GM21786 (cell line): Measurements from ENCODE around the gene KTN1.

Experiments
- ATAC-seq: cut with Tn5 transposase; IDR thresholded peaks from one replicate; pipeline ENCODE4 v1.9.1; 2021; ENCODE audit not compliant: unreplicated experiment

The KTN1 gene

GRCh38 chr14:55711175-55711811 lies 131.3 kb downstream of the KTN1 start:
- ATAC-seq, result no peak

- ATAC-seq, result no peak
Measured at GRCh38 chr14:55712491-55712890, 132.5 kb downstream of the KTN1 start.

GRCh38 chr14:55713486-55713885 lies 133.5 kb downstream of the KTN1 start:
- no peak for ATAC-seq

GRCh38 chr14:55715889-55716288 lies 135.9 kb downstream of the KTN1 start:
- ATAC-seq, result peak; percentile 64

GRCh38 chr14:55717621-55718020 lies 137.6 kb downstream of the KTN1 start:
- ATAC-seq, result no peak

GRCh38 chr14:55718551-55718950 lies 138.5 kb downstream of the KTN1 start:
- ATAC-seq, result no peak

GRCh38 chr14:55720796-55721195 lies 140.8 kb downstream of the KTN1 start:
- ATAC-seq, result no peak

GRCh38 chr14:55721353-55721752 lies 141.3 kb downstream of the KTN1 start:
- ATAC-seq, result no peak

GRCh38 chr14:55722054-55722453 lies 142.0 kb downstream of the KTN1 start:
- no peak for ATAC-seq

- ATAC-seq, result no peak
Measured at GRCh38 chr14:55724736-55725135, 144.7 kb downstream of the KTN1 start.

GRCh38 chr14:55730592-55731310 lies 150.7 kb downstream of the KTN1 start:
- ATAC-seq, result no peak

GRCh38 chr14:55731311-55731872 lies 151.4 kb downstream of the KTN1 start:
- no peak for ATAC-seq

GRCh38 chr14:55731881-55732498 lies 152.0 kb downstream of the KTN1 start:
- no peak for ATAC-seq

- ATAC-seq, result no peak
Measured at GRCh38 chr14:55733599-55733998, 153.6 kb downstream of the KTN1 start.
